ENCODE data around the gene MMP13.
"Not testable (repeated sequence)": the region's sequence is repeated elsewhere in the genome, so short reads cannot be mapped to it uniquely, and the experiment has no call there.

MMP13 gene

GRCh38 chr11:102955624-102956023, at the start of gene MMP13:
TSS of gene MMP13 (minus strand) at chr11:102955732. CDS start at chr11:102955705, 27 bp downstream.
- no peak for DNase-seq (ENCODE audit: low read depth in 2 of 2)

GRCh38 chr11:103004234-103004633, 48.7 kb upstream of the MMP13 start:
- DNase-seq (ENCODE audit: low read depth in 2 of 2): not testable (repeated sequence)

GRCh38 chr11:102994105-102994504, 38.6 kb upstream of the MMP13 start:
- no peak for DNase-seq (ENCODE audit: low read depth in 2 of 2)

- DNase-seq (ENCODE audit: low read depth in 2 of 2): no peak
Measured at GRCh38 chr11:102991776-102992175, 36.2 kb upstream of the MMP13 start.

GRCh38 chr11:102990145-102990544, 34.6 kb upstream of the MMP13 start:
- DNase-seq (ENCODE audit: low read depth in 2 of 2): no peak

- DNase-seq (ENCODE audit: low read depth in 2 of 2): no peak
Measured at GRCh38 chr11:102989379-102990047, 34.0 kb upstream of the MMP13 start.

GRCh38 chr11:102986815-102987214, 31.3 kb upstream of the MMP13 start:
- no peak for DNase-seq (ENCODE audit: low read depth in 2 of 2)

GRCh38 chr11:102985850-102986249, 30.3 kb upstream of the MMP13 start:
- no peak for DNase-seq (ENCODE audit: low read depth in 2 of 2)

- DNase-seq (ENCODE audit: low read depth in 2 of 2): peak in 1 of 2 experiments; percentile 41
Measured at GRCh38 chr11:102983486-102983885, 28.0 kb upstream of the MMP13 start.

GRCh38 chr11:102981324-102981910, 25.9 kb upstream of the MMP13 start:
- DNase-seq (ENCODE audit: low read depth in 2 of 2): no peak

- DNase-seq (ENCODE audit: low read depth in 2 of 2): no peak
Measured at GRCh38 chr11:102974552-102975280, 19.2 kb upstream of the MMP13 start.

GRCh38 chr11:102973698-102974097, 18.2 kb upstream of the MMP13 start:
- DNase-seq (ENCODE audit: low read depth in 2 of 2): not testable (repeated sequence)

- DNase-seq (ENCODE audit: low read depth in 2 of 2): no peak
Measured at GRCh38 chr11:102972853-102973252, 17.3 kb upstream of the MMP13 start.

GRCh38 chr11:102971766-102972165, 16.2 kb upstream of the MMP13 start:
- peak; percentile 90 to 91 for DNase-seq (ENCODE audit: low read depth in 2 of 2)

GRCh38 chr11:102967497-102967896, 12.0 kb upstream of the MMP13 start:
- no peak for DNase-seq (ENCODE audit: low read depth in 2 of 2)

- DNase-seq (ENCODE audit: low read depth in 2 of 2): no peak
Measured at GRCh38 chr11:102966011-102966410, 10.5 kb upstream of the MMP13 start.

GRCh38 chr11:102964867-102965266, 9.3 kb upstream of the MMP13 start:
- DNase-seq (ENCODE audit: low read depth in 2 of 2): no peak

GRCh38 chr11:102957953-102958352, 2.4 kb upstream of the MMP13 start:
- peak in 1 of 2 experiments; percentile 31 for DNase-seq (ENCODE audit: low read depth in 2 of 2)

- DNase-seq (ENCODE audit: low read depth in 2 of 2): peak in 1 of 2 experiments; percentile 45
Measured at GRCh38 chr11:102950622-102951081, 4.9 kb downstream of the MMP13 start.

GRCh38 chr11:102946237-102946636, 9.3 kb downstream of the MMP13 start:
- DNase-seq (ENCODE audit: low read depth in 2 of 2): no peak

GRCh38 chr11:102940714-102941588, 14.6 kb downstream of the MMP13 start:
- peak; percentile 39 to 49 for DNase-seq (ENCODE audit: low read depth in 2 of 2)
